Neural crest cell (in vitro differentiated cells): ENCODE data around the gene SNX32. TPM values are rescaled to one million over a fixed set of nuclear protein-coding genes. Genes with fewer than 3 reads are reported as not detected.

Experiments used
- DNase-seq: peaks from one replicate; pipeline ENCODE4 v3.0.0; 2021; ENCODE audit warnings: low read depth, mixed read lengths, low spot score
- H3K27ac Mint-ChIP-seq: one replicate; pipeline ENCODE4 v1.8.0; 2021; ENCODE audit warnings: mild to moderate bottlenecking, mixed read lengths; ENCODE audit not compliant: unreplicated experiment
- H3K27me3 Mint-ChIP-seq: 2 replicates; pipeline ENCODE4 v1.8.0; 2021; ENCODE audit warnings: low read depth, mild to moderate bottlenecking, mixed read lengths
- H3K36me3 Mint-ChIP-seq: 2 replicates; pipeline ENCODE4 v1.8.0; 2021; ENCODE audit warnings: low read depth, mild to moderate bottlenecking, mixed read lengths
- H3K4me1 Mint-ChIP-seq: 2 replicates; pipeline ENCODE4 v1.8.0; 2021; ENCODE audit warnings: mixed read lengths
- H3K4me3 Mint-ChIP-seq: one replicate; pipeline ENCODE4 v1.8.0; 2021; ENCODE audit warnings: mild to moderate bottlenecking, mixed read lengths
- H3K9me3 Mint-ChIP-seq: 2 replicates; pipeline ENCODE4 v1.8.0; 2021; ENCODE audit warnings: mixed read lengths
- CTCF ChIP-seq: fragments of 200-600 bp; sonication (generic); conservative IDR thresholded peaks from 2 replicates; pipeline ENCODE4 v1.5.0; 2021; ENCODE audit warnings: antibody characterized with exemption, mild to moderate bottlenecking
- total RNA-seq: library from RNA; stranded (reverse); gene quantifications from 2 replicates; pipeline ENCODE4 v1.2.1, GENCODE V29; 2021

Gene SNX32
- total RNA-seq, 1 donor from 2014 or later = 1.9 TPM

DNA sequence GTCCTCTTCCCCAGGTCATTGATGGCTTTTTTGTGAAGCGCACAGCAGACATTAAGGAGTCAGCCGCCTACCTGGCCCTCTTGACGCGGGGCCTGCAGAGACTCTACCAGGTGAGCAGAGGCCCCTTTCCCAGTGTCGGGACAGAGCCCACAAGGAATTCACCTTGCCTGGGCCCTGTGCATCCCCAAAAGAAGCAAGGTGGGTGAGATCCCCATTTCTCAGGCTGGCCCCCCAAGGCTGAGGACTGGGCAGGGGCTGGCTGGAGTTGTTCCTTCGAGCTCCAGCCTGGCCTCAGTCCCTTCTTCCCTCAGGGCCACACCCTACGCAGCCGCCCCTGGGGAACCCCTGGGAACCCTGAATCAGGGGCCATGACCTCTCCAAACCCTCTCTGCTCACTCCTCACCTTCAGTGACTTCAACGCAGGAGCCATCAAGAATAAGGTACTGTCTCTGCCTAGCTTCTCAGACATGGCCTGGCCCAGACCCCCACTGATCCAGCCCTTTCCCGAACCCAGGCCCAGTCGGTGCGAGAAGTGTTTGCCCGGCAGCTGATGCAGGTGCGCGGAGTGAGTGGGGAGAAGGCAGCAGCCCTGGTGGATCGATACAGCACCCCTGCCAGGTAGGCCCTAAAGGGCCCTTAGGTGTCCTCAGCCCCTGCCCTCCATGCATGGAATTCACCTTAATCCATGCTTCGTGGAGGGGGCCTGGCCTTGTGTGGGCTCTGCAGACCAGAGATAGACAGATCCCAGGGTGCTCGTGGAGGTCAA lies 31.1 kb downstream of the SNX32 start:
- Mint-ChIP-seq H3K27ac (no peak overlapping the region), H3K4me1 (peaks cover 34% of the 10 kb centered on the region), H3K36me3 (peaks cover 8% of the 10 kb centered on the region), H3K27me3 (no peaks in the 10 kb centered on the region), H3K9me3 (no peaks in the 10 kb centered on the region), H3K4me3 (peak overlapping the region; percentile 49)
- TF ChIP-seq CTCF = no peak
- no peak for DNase-seq

DNA sequence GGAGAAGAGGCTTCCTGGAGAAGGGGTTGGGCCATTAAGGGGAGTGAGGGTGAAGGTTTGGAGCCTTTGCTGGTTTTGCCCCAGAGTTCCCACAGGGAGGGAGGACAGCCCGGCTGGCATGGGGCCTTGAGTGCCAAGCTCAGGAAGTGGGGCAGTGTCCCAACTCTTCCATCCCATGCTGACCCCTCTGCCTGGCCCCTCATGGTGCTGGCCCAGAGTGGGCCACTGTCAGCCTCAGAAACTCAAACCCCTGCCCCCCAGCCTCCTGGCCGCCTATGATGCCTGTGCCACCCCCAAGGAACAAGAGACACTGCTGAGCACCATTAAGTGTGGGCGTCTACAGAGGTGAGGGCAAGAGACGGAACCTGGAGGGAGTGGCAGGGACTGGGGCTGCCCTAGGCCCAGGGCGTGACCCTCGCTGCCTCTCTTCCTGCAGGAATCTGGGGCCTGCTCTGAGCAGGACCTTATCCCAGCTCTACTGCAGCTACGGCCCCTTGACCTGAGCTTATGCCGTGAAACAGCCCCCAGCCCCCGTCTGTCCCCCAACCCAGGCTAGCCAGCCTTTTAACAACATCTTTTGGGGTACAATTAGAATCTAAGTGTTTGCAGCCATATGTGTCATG lies 31.9 kb downstream of the SNX32 start:
- TF ChIP-seq CTCF = no peak
- H3K36me3 Mint-ChIP-seq = peaks cover 8% of the 10 kb centered on the region
- no peak overlapping the region for H3K27ac Mint-ChIP-seq
- H3K9me3 Mint-ChIP-seq = no peaks in the 10 kb centered on the region
- peaks cover 37% of the 10 kb centered on the region for H3K4me1 Mint-ChIP-seq
- no peak for DNase-seq
- H3K27me3 Mint-ChIP-seq = no peaks in the 10 kb centered on the region
- peak overlapping the region; percentile 23 for H3K4me3 Mint-ChIP-seq

- no peak for DNase-seq
- Mint-ChIP-seq H3K4me3 (peak overlapping the region; percentile 82), H3K4me1 (peaks cover 34% of the 10 kb centered on the region), H3K36me3 (peaks cover 8% of the 10 kb centered on the region), H3K9me3 (no peaks in the 10 kb centered on the region), H3K27me3 (no peaks in the 10 kb centered on the region), H3K27ac (peak overlapping the region; percentile 19)
- TF ChIP-seq CTCF = no peak
Observed at GRCh38 chr11:65866509-65867283, 32.9 kb downstream of the SNX32 start.

DNA sequence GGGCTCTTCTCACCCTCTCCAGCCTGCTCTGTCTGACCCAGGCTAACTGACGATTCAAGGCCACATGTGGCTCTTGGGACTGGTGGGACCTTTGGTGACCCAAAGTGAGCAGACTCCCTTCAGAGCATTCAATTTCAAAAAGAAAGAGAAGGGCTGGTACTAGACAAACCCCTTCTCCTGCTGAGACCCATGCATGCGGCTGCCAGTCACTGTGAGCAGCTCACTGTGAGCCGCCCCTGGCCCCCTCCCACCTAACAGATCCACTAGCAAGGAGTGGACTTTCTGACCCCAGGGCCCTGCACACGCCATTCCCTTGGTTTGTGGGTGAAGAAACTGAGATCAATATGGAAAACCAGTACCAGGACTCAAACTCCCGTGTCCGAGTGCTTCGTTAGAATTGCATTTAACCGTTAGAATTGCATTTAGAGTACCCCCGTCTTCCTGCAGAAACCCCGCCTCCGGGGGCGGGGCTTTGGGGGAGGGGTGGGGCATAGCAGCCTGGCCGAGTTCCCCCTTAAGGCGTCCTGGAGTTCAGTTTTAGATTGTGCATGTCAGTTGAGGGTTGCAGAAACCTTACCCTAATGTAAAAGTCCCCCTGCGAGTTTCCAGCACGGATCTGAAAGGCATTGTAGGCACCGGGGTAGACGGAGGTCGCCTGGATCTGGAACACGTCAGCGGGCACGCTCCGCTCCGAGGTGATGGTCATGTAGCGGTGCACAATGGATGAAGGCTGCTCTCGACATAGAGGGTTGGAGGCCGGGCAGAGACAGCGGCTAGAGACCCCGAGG lies 33.7 kb downstream of the SNX32 start:
- H3K4me1 Mint-ChIP-seq = peaks cover 36% of the 10 kb centered on the region
- peak overlapping the region; percentile 38 for H3K27ac Mint-ChIP-seq
- no peak for DNase-seq
- peak overlapping the region; percentile 82 for H3K4me3 Mint-ChIP-seq
- TF ChIP-seq CTCF = no peak
- H3K9me3 Mint-ChIP-seq = no peaks in the 10 kb centered on the region
- no peaks in the 10 kb centered on the region for H3K27me3 Mint-ChIP-seq
- peaks cover 8% of the 10 kb centered on the region for H3K36me3 Mint-ChIP-seq

GRCh38 chr11:65868076-65868667 lies 34.4 kb downstream of the SNX32 start:
- H3K36me3 Mint-ChIP-seq = peaks cover 8% of the 10 kb centered on the region
- H3K27me3 Mint-ChIP-seq = peaks cover 4% of the 10 kb centered on the region
- no peak overlapping the region for H3K27ac Mint-ChIP-seq
- peak overlapping the region; percentile 82 for H3K4me3 Mint-ChIP-seq
- no peak for TF ChIP-seq CTCF
- no peaks in the 10 kb centered on the region for H3K9me3 Mint-ChIP-seq
- DNase-seq = no peak
- peaks cover 36% of the 10 kb centered on the region for H3K4me1 Mint-ChIP-seq
